HG03520 (cell line): ENCODE measurements around the gene NUTM1.
A peak's percentile ranks its signal among the peaks of the same experiment; 100 is the strongest.

ENCODE experiments used
- ATAC-seq: cut with Tn5 transposase; IDR thresholded peaks from one replicate; pipeline ENCODE4 v1.9.1; 2021; ENCODE audit warnings: mild to moderate bottlenecking, moderate library complexity; ENCODE audit not compliant: unreplicated experiment

Gene NUTM1

GRCh38 chr15:34342737-34343575 lies at the start of gene NUTM1, which contains the start of gene NOP10:
NUTM1 (plus strand) TSS chr15:34343315; CDS start chr15:34343697, 382 bp downstream.
NOP10 (minus strand) TSS chr15:34343136; CDS start chr15:34343073, 63 bp downstream.
- peak; percentile 80 for ATAC-seq

GRCh38 chr15:34297059-34297458 lies 46.1 kb upstream of the NUTM1 start:
- no peak for ATAC-seq

GRCh38 chr15:34301058-34301457 lies 42.1 kb upstream of the NUTM1 start:
- no peak for ATAC-seq

GRCh38 chr15:34304613-34305012 lies 38.5 kb upstream of the NUTM1 start:
- no peak for ATAC-seq

GRCh38 chr15:34311563-34311962 lies 31.6 kb upstream of the NUTM1 start:
- ATAC-seq: no peak

GRCh38 chr15:34314491-34315490 lies 28.3 kb upstream of the NUTM1 start:
- no peak for ATAC-seq

- peak; percentile 44 for ATAC-seq
These were observed 24.6 kb upstream of the NUTM1 start for GRCh38 chr15:34318277-34319079.

- ATAC-seq: no peak
These were observed 19.9 kb upstream of the NUTM1 start for GRCh38 chr15:34323217-34323616.

GRCh38 chr15:34324933-34325332 lies 18.2 kb upstream of the NUTM1 start:
- ATAC-seq: no peak

- ATAC-seq: no peak
These were observed 17.7 kb upstream of the NUTM1 start for GRCh38 chr15:34325368-34325767.

- no peak for ATAC-seq
These were observed 15.2 kb upstream of the NUTM1 start for GRCh38 chr15:34327906-34328305.

GRCh38 chr15:34329006-34329405 lies 14.1 kb upstream of the NUTM1 start:
- ATAC-seq: no peak

GRCh38 chr15:34330279-34330678 lies 12.8 kb upstream of the NUTM1 start:
- ATAC-seq: no peak

GRCh38 chr15:34331809-34332208 lies 11.3 kb upstream of the NUTM1 start:
- no peak for ATAC-seq

GRCh38 chr15:34332553-34333120 lies 10.5 kb upstream of the NUTM1 start:
- no peak for ATAC-seq

- ATAC-seq: no peak
These were observed 8.4 kb upstream of the NUTM1 start for GRCh38 chr15:34334672-34335071.

- ATAC-seq: no peak
These were observed 7.7 kb upstream of the NUTM1 start for GRCh38 chr15:34335176-34336032.

- ATAC-seq: no peak
These were observed 6.7 kb upstream of the NUTM1 start for GRCh38 chr15:34336231-34336990.
